Neural crest cell (in vitro differentiated cells): ENCODE results near the gene EMP2. TPM values are rescaled to one million over a fixed set of nuclear protein-coding genes. Genes with fewer than 3 reads are reported as not detected.
"Not testable (repeated sequence)": the region's sequence is repeated elsewhere in the genome, so short reads cannot be mapped to it uniquely, and the experiment has no call there.

ENCODE experiments used
- DNase-seq: peaks from one replicate; pipeline ENCODE4 v3.0.0; 2021; ENCODE audit warnings: low read depth, mixed read lengths, low spot score
- H3K27ac Mint-ChIP-seq: one replicate; pipeline ENCODE4 v1.8.0; 2021; ENCODE audit warnings: mild to moderate bottlenecking, mixed read lengths; ENCODE audit not compliant: unreplicated experiment
- H3K27me3 Mint-ChIP-seq: 2 replicates; pipeline ENCODE4 v1.8.0; 2021; ENCODE audit warnings: low read depth, mild to moderate bottlenecking, mixed read lengths
- H3K36me3 Mint-ChIP-seq: 2 replicates; pipeline ENCODE4 v1.8.0; 2021; ENCODE audit warnings: low read depth, mild to moderate bottlenecking, mixed read lengths
- H3K4me1 Mint-ChIP-seq: 2 replicates; pipeline ENCODE4 v1.8.0; 2021; ENCODE audit warnings: mixed read lengths
- H3K4me3 Mint-ChIP-seq: one replicate; pipeline ENCODE4 v1.8.0; 2021; ENCODE audit warnings: mild to moderate bottlenecking, mixed read lengths
- H3K9me3 Mint-ChIP-seq: 2 replicates; pipeline ENCODE4 v1.8.0; 2021; ENCODE audit warnings: mixed read lengths
- total RNA-seq: library from RNA; stranded (reverse); gene quantifications from 2 replicates; pipeline ENCODE4 v1.2.1, GENCODE V29; 2021
- TF ChIP-seq, protein P1 (sequence below): fragments of 200-600 bp; sonication (generic); conservative IDR thresholded peaks from 2 replicates; pipeline ENCODE4 v1.5.0; 2021; ENCODE audit warnings: antibody characterized with exemption, mild to moderate bottlenecking

The EMP2 gene
- total RNA-seq, 1 donor from 2014 or later, result 23.4 TPM

DNA sequence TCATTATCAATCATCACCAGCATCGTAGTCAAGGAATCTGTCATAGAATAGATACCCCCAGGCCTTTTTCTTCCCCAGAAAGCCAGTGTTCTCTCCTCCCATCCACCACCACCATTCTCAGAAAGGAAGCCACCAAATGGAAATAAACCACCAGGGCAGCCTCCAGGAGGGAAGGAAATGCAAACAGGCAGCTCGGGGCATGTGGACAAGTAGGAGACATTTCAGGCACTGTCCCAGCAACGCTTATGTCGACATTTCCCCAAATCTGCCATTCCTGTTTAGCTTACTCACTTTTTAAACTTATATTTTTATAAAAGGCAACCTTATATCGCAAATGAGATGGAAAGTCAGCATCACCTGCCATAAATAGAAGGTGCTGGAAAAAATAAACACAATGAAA is 15.8 kb downstream of the EMP2 start:
- H3K4me1 Mint-ChIP-seq, result no peaks in the 10 kb centered on the region
- H3K27me3 Mint-ChIP-seq, result no peaks in the 10 kb centered on the region
- no peak overlapping the region for H3K4me3 Mint-ChIP-seq
- H3K27ac Mint-ChIP-seq, result no peak overlapping the region
- no peak for DNase-seq
- peaks cover 20% of the 10 kb centered on the region for H3K36me3 Mint-ChIP-seq
- TF ChIP-seq, protein P1, sequence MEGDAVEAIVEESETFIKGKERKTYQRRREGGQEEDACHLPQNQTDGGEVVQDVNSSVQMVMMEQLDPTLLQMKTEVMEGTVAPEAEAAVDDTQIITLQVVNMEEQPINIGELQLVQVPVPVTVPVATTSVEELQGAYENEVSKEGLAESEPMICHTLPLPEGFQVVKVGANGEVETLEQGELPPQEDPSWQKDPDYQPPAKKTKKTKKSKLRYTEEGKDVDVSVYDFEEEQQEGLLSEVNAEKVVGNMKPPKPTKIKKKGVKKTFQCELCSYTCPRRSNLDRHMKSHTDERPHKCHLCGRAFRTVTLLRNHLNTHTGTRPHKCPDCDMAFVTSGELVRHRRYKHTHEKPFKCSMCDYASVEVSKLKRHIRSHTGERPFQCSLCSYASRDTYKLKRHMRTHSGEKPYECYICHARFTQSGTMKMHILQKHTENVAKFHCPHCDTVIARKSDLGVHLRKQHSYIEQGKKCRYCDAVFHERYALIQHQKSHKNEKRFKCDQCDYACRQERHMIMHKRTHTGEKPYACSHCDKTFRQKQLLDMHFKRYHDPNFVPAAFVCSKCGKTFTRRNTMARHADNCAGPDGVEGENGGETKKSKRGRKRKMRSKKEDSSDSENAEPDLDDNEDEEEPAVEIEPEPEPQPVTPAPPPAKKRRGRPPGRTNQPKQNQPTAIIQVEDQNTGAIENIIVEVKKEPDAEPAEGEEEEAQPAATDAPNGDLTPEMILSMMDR, result no peak
- H3K9me3 Mint-ChIP-seq, result peaks cover 11% of the 10 kb centered on the region

DNA sequence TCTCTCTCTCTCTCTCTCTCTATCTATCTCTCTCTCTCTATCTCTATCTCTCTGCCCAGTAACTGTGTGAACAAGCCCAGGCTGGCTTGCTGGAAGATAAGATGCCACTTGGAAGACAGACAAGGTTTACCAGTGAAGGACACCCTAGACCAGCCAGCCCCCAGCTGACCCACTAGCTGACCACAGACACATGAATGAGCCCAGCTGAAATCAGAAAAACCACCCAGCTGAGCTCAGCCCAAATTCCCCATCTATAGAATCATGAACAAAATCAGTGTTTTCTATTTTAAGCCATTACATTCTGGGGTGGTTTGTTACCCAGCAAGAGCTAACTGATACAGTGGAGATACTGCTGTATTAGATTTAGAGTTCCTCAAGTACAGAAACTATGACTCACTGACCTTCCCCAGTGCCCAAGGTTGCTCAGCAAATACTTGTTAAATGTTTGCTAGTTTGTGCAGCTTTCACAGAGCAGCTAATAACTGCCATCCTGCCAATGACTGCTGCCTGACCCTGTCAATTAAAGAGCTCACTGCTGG is 18.0 kb downstream of the EMP2 start:
- peaks cover 11% of the 10 kb centered on the region for H3K9me3 Mint-ChIP-seq
- no peaks in the 10 kb centered on the region for H3K4me1 Mint-ChIP-seq
- no peak overlapping the region for H3K27ac Mint-ChIP-seq
- TF ChIP-seq, protein P1, result no peak
- no peak overlapping the region for H3K4me3 Mint-ChIP-seq
- H3K27me3 Mint-ChIP-seq, result no peaks in the 10 kb centered on the region
- no peak for DNase-seq
- peaks cover 20% of the 10 kb centered on the region for H3K36me3 Mint-ChIP-seq

DNA sequence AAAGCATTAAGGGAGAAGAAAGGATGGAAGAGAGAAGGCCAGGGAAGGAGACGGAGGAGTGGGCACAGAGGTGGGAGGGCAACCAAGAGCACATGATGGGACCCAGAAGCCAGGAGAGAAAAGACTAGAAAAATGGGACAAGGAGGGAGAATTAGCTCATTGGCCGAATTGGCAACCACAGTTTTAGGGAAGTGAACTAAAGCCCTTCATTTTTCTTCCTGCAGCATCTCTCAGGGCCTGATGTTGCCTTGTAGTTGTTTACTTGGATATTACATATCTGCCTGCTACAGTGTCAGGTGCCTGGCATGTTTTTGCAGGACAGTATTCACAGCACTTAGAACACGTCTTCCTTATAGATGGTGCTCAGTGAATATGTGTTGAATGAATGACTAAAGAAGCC is 19.0 kb downstream of the EMP2 start:
- no peak for DNase-seq
- no peaks in the 10 kb centered on the region for H3K4me1 Mint-ChIP-seq
- no peak overlapping the region for H3K27ac Mint-ChIP-seq
- peaks cover 18% of the 10 kb centered on the region for H3K36me3 Mint-ChIP-seq
- H3K4me3 Mint-ChIP-seq, result no peak overlapping the region
- H3K9me3 Mint-ChIP-seq, result peaks cover 11% of the 10 kb centered on the region
- TF ChIP-seq, protein P1, result no peak
- no peaks in the 10 kb centered on the region for H3K27me3 Mint-ChIP-seq

DNA sequence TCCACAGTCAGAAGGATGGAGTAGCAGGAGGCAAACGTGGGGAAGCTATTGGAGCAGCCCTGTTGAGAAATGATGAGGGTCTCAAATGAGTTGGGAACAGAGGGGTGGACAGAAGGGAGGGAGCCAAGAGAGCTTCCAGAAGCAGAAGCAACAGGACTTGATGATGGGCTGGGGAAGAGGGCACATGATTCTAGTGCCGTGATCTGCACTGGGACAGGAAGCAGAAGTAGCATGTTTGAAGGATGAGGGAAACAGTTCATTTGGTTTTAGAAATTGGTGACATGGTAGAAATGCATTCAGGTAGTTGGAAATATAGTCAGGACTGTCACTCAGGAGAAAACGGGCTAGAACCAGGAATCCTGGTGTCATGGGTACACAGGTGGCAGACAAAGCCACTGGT is 19.4 kb downstream of the EMP2 start:
- TF ChIP-seq, protein P1, result no peak
- Mint-ChIP-seq H3K27ac (no peak overlapping the region), H3K4me3 (no peak overlapping the region), H3K9me3 (peaks cover 11% of the 10 kb centered on the region), H3K4me1 (no peaks in the 10 kb centered on the region), H3K36me3 (peaks cover 22% of the 10 kb centered on the region), H3K27me3 (no peaks in the 10 kb centered on the region)
- DNase-seq, result no peak

DNA sequence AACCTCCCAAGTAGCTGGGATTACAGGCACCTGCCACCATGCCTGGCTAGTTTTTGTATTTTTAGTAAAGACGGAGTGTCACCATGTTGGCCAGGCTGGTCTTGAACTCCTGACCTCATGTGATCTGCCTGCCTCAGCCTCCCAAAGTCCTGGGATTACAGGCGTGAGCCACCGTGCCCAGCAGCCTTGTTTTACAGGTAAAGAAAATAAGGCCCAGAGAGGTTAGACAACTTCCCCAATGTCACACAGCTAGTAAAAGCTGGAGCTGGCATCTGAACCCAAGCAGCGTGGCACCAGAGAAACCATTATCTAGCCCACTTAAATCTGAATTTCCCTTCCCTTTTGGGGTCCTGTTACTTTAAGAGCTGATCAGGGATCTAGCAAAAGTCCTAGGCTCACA is 20.6 kb downstream of the EMP2 start:
- H3K27me3 Mint-ChIP-seq, H3K4me1 Mint-ChIP-seq, H3K4me3 Mint-ChIP-seq, H3K27ac Mint-ChIP-seq, DNase-seq: not testable (repeated sequence)
- Mint-ChIP-seq H3K36me3 (peaks cover 22% of the 10 kb centered on the region), H3K9me3 (peaks cover 11% of the 10 kb centered on the region)

DNA sequence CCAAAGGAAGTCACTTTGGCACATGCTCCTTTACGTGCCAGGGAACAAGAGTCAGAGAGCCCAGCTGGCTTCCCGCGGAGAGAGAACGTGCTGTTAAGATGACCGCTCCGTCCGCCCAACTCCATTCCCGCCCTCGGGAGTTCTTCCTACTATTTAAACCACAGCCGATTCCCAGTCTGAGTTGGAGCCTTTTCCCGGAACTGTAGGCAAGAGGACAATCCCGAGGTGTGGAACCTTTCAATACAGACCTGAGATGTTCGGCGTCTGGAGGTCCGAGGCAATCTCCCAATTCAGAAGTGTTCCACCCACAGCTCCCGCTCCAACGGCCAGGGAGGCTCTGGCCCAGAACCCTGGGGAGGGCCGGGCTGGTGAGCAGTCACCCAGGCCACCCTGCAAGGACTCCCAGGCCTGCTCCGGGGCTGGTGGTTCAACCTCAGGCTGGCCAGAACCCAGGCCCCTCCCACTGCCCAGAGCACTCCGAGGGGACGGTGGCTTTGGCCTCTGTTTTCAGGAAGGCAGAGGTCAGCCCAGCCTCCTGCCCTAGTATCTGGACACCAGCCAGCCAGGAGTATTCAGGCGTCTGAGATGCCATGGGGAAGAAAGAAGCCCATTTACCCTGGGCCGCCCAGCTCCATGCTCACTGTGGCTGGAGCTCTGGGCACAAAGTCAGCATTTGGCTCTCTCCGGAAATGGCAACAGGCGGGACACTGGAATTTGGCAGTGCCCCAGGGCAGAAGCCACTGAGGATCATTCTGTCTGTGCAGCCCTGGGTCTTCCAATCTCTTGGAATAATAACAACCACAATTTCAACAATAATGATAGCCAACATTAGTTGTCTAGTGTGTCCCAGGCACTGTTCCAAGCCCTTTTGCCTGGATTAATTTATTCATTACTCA is 21.4 kb downstream of the EMP2 start:
- Mint-ChIP-seq H3K4me1 (peaks cover 6% of the 10 kb centered on the region), H3K4me3 (no peak overlapping the region), H3K9me3 (peaks cover 11% of the 10 kb centered on the region), H3K36me3 (peaks cover 19% of the 10 kb centered on the region), H3K27me3 (no peaks in the 10 kb centered on the region), H3K27ac (no peak overlapping the region)
- TF ChIP-seq, protein P1, result no peak
- DNase-seq, result no peak
